IMR-90 (cell line): Measurements from ENCODE around the gene AEN. TPM values are rescaled to one million over a fixed set of nuclear protein-coding genes. Genes with fewer than 3 reads are reported as not detected.
A peak's percentile ranks its signal among the peaks of the same experiment; 100 is the strongest.

ENCODE experiments used
- ATAC-seq: fragments of 200-7000 bp; cut with Tn5 transposase; 2 replicates; pipeline ENCODE4 v1.9.1; 2020; ENCODE audit warnings: low read depth, mild to moderate bottlenecking, moderate library complexity
- BruUV-seq: library from RNA; stranded (reverse); fragments of 400-500 nt; replicated peaks from 2 replicates; lab custom pipeline; 2021; lab: Mats Ljungman, UMichigan
- CTCF ChIA-PET: fragments of 300-600 bp; formaldehyde crosslinking; extraction: SDS; loops from one replicate; lab custom pipeline; 2021; ENCODE audit warnings: antibody characterized with exemption; lab: Yijun Ruan, JAX
- POLR2A ChIA-PET: fragments of 300-600 bp; sonication (Branson Sonifier 250); formaldehyde crosslinking; loops from one replicate; lab custom pipeline; 2022; ENCODE audit warnings: antibody characterized with exemption; ENCODE audit not compliant: unreplicated experiment; lab: Charles Lee
- DNase-seq: peaks from one replicate; pipeline ENCODE4 v3.0.0; 2013
- H2AFZ ChIP-seq: replicated peaks from 2 replicates; pipeline ENCODE3; 2013; ENCODE audit warnings: low read length, mild to moderate bottlenecking; ENCODE audit not compliant: poor library complexity
- H2AK5ac ChIP-seq: 2 replicates; pipeline ENCODE4 v1.6.1; 2013; ENCODE audit warnings: low read depth, low read length, inconsistent platforms
- H2AK9ac ChIP-seq: replicated peaks from 2 replicates; pipeline ENCODE3; 2013; ENCODE audit warnings: mild to moderate bottlenecking, low read depth, low read length, moderate library complexity; ENCODE audit not compliant: poor library complexity
- H2BK120ac ChIP-seq: 2 replicates; pipeline ENCODE4 v1.6.1; 2013; ENCODE audit warnings: low read depth, low read length, inconsistent platforms
- H2BK15ac ChIP-seq: 3 replicates; pipeline ENCODE4 v1.6.1; 2013; ENCODE audit warnings: low read depth, low read length, inconsistent platforms
- H2BK20ac ChIP-seq: 2 replicates; pipeline ENCODE4 v1.6.1; 2013; ENCODE audit warnings: low read depth, mild to moderate bottlenecking, inconsistent platforms, low read length, moderate library complexity
- H2BK5ac ChIP-seq: 2 replicates; pipeline ENCODE4 v1.6.1; 2013; ENCODE audit warnings: mild to moderate bottlenecking, low read depth, low read length, inconsistent platforms; ENCODE audit not compliant: poor library complexity, severe bottlenecking
- H3K14ac ChIP-seq: replicated peaks from 2 replicates; pipeline ENCODE4 v1.6.1; 2013; ENCODE audit warnings: low read depth, low read length, inconsistent platforms
- H3K18ac ChIP-seq: 2 replicates; pipeline ENCODE4 v1.6.1; 2013; ENCODE audit warnings: low read depth, low read length, control low read depth
- H3K23ac ChIP-seq: 2 replicates; pipeline ENCODE4 v1.6.1; 2013; ENCODE audit warnings: low read depth, low read length, inconsistent platforms
- H3K27ac ChIP-seq: 2 replicates; pipeline ENCODE4 v1.5.1; 2013; ENCODE audit warnings: mild to moderate bottlenecking, control low read depth, low read length; ENCODE audit not compliant: insufficient read depth
- H3K27me3 ChIP-seq: 2 replicates; pipeline ENCODE4 v1.6.1; 2013; ENCODE audit warnings: low read length; ENCODE audit not compliant: control insufficient read depth, insufficient read depth
- H3K36me3 ChIP-seq: 2 replicates; pipeline ENCODE4 v1.6.1; 2013; ENCODE audit warnings: low read length, mixed read lengths; ENCODE audit not compliant: control insufficient read depth, insufficient read depth
- H3K4ac ChIP-seq: 2 replicates; pipeline ENCODE4 v1.6.1; 2013; ENCODE audit warnings: low read depth, low read length, inconsistent platforms
- H3K4me1 ChIP-seq: 2 replicates; pipeline ENCODE4 v1.6.1; 2013; ENCODE audit warnings: low read length, mixed read lengths; ENCODE audit not compliant: control insufficient read depth, insufficient read depth
- H3K4me2 ChIP-seq: 2 replicates; pipeline ENCODE4 v1.6.1; 2013; ENCODE audit warnings: low read depth, mild to moderate bottlenecking, control low read depth, low read length, moderate library complexity
- H3K4me3 ChIP-seq: 2 replicates; pipeline ENCODE4 v1.5.1; 2013; ENCODE audit warnings: low read depth, mild to moderate bottlenecking, control low read depth, low read length, moderate library complexity; ENCODE audit not compliant: insufficient read depth
- H3K56ac ChIP-seq: 2 replicates; pipeline ENCODE4 v1.6.1; 2013; ENCODE audit warnings: low read length, inconsistent platforms; ENCODE audit not compliant: insufficient read depth; ENCODE audit errors: extremely low read depth
- H3K79me1 ChIP-seq, 2 experiments: 2 replicates each; pipeline ENCODE4 v1.6.1; 2013; ENCODE audit warnings: low read length in 2 of 2, inconsistent platforms in 1 of 2, low read depth in 1 of 2
- H3K9ac ChIP-seq: 2 replicates; pipeline ENCODE4 v1.6.1; 2013; ENCODE audit warnings: low read depth, low read length, control low read depth
- H3K9me1 ChIP-seq: 2 replicates; pipeline ENCODE4 v1.6.1; 2013; ENCODE audit warnings: low read length, inconsistent platforms; ENCODE audit not compliant: insufficient read depth
- H3K9me3 ChIP-seq: 2 replicates; pipeline ENCODE4 v1.6.1; 2013; ENCODE audit warnings: low read length; ENCODE audit not compliant: control insufficient read depth, insufficient read depth
- H4K20me1 ChIP-seq: 2 replicates; pipeline ENCODE4 v1.6.1; 2013; ENCODE audit warnings: low read length, inconsistent platforms; ENCODE audit not compliant: insufficient read depth
- H4K5ac ChIP-seq: 2 replicates; pipeline ENCODE4 v1.6.1; 2013; ENCODE audit warnings: mild to moderate bottlenecking, low read depth, low read length, control low read depth
- H4K8ac ChIP-seq, 2 experiments: 2 replicates each; pipeline ENCODE4 v1.6.1; 2013; ENCODE audit warnings: low read depth in 2 of 2, low read length in 2 of 2, control low read depth in 1 of 2, inconsistent platforms in 1 of 2
- H4K91ac ChIP-seq: 2 replicates; pipeline ENCODE4 v1.6.1; 2013; ENCODE audit warnings: low read depth, low read length, inconsistent platforms; ENCODE audit not compliant: insufficient read depth
- BHLHE40 ChIP-seq: fragments of 150-350 bp; IDR thresholded peaks from 2 replicates; pipeline ENCODE4 v1.6.1; 2016; ENCODE audit warnings: mild to moderate bottlenecking, low read depth, low read length
- CEBPB ChIP-seq: IDR thresholded peaks from 2 replicates; pipeline ENCODE4 v1.6.1; 2012; ENCODE audit warnings: low read depth, low read length, improper control_type of control experiment
- CHD1 ChIP-seq: IDR thresholded peaks from 2 replicates; pipeline ENCODE4 v1.6.1; 2012; ENCODE audit warnings: low read depth, low read length, improper control_type of control experiment
- MAFK ChIP-seq: IDR thresholded peaks from 2 replicates; pipeline ENCODE4 v1.6.1; 2012; ENCODE audit warnings: low read depth, low read length, improper control_type of control experiment
- MAZ ChIP-seq: IDR thresholded peaks from 2 replicates; pipeline ENCODE4 v1.6.1; 2012; ENCODE audit warnings: low read depth, mild to moderate bottlenecking, low read length, improper control_type of control experiment, moderate library complexity, borderline replicate concordance
- NFE2L2 ChIP-seq: fragments of 150-350 bp; IDR thresholded peaks from 2 replicates; pipeline ENCODE4 v1.6.1; 2016; ENCODE audit warnings: low read depth, mild to moderate bottlenecking, low read length
- RCOR1 ChIP-seq: IDR thresholded peaks from 2 replicates; pipeline ENCODE4 v1.6.1; 2012; ENCODE audit warnings: mild to moderate bottlenecking, low read length, improper control_type of control experiment; ENCODE audit not compliant: insufficient replicate concordance
- RFX5 ChIP-seq: IDR thresholded peaks from 2 replicates; pipeline ENCODE4 v1.8.0; 2012; ENCODE audit warnings: low read depth, mild to moderate bottlenecking, low read length, moderate library complexity
- SMC3 ChIP-seq: fragments of 150-350 bp; IDR thresholded peaks from 2 replicates; pipeline ENCODE4 v1.6.1; 2016; ENCODE audit warnings: low read depth, mild to moderate bottlenecking, antibody characterized with exemption, low read length, moderate library complexity
- WGBS, 2 experiments: methylation state at CpG; one replicate each; pipeline versions ENCODE4 v1.1.5 to v1.1.7; 2013; ENCODE audit warnings: missing lambda C conversion rate in 2 of 2; ENCODE audit not compliant: insufficient read length in 1 of 2; ENCODE audit errors: extremely low coverage in 2 of 2; 5-methylcytosine and 5-hydroxymethylcytosine counted together
- dilution Hi-C: fragments of 300-500 bp; cut with HindIII; formaldehyde crosslinking; loops from one replicate; pipeline ENCODE4 v1.14.3; 2018; ENCODE audit warnings: low sequenced_read_pairs; ENCODE audit not compliant: unreplicated experiment
- in situ Hi-C: fragments of 300-500 bp; cut with MboI; formaldehyde crosslinking; loops from 3 replicates; pipeline ENCODE4 v1.14.3; 2019; ENCODE audit warnings: low sequenced_read_pairs, inconsistent platforms, mixed read lengths
- intact Hi-C: fragments of 100-400 bp; cut with micrococcal nuclease; formaldehyde crosslinking; loops from 2 replicates; pipeline ENCODE4 v1.10.0; 2022
- polyA plus RNA-seq, 3 experiments: library from polyadenylated mRNA; depleted of rRNA; stranded (reverse); fragments of >200 nt; gene quantifications; 2 replicates each; pipeline ENCODE4 v1.2.3, GENCODE V29; 2012; ENCODE audit warnings: low replicate concordance in 1 of 3
- total RNA-seq: library from RNA; depleted of rRNA; stranded (reverse); fragments of >200 nt; gene quantifications from 2 replicates; pipeline ENCODE4 v1.2.3, GENCODE V29; 2012
- TF ChIP-seq, protein P1 (sequence below): conservative IDR thresholded peaks from 2 replicates; pipeline ENCODE4 v1.5.1; 2012; ENCODE audit warnings: mild to moderate bottlenecking, low read depth, low read length, improper control_type of control experiment
- TF ChIP-seq, protein P2 (sequence below): fragments of 150-350 bp; IDR thresholded peaks from 2 replicates; pipeline ENCODE4 v1.6.1; 2017; ENCODE audit warnings: mild to moderate bottlenecking, antibody characterized with exemption, low read length, low read depth
- TF ChIP-seq, protein P3 (sequence below): fragments of 150-350 bp; IDR thresholded peaks from 2 replicates; pipeline ENCODE4 v1.6.1; 2016; ENCODE audit warnings: low read depth, mild to moderate bottlenecking, low read length, moderate library complexity, borderline replicate concordance

Gene AEN
- total and polyA plus RNA-seq, 2 of the 4 experiments (the other 2 are of a cell fraction): 48.6 to 85.5 TPM

DNA sequence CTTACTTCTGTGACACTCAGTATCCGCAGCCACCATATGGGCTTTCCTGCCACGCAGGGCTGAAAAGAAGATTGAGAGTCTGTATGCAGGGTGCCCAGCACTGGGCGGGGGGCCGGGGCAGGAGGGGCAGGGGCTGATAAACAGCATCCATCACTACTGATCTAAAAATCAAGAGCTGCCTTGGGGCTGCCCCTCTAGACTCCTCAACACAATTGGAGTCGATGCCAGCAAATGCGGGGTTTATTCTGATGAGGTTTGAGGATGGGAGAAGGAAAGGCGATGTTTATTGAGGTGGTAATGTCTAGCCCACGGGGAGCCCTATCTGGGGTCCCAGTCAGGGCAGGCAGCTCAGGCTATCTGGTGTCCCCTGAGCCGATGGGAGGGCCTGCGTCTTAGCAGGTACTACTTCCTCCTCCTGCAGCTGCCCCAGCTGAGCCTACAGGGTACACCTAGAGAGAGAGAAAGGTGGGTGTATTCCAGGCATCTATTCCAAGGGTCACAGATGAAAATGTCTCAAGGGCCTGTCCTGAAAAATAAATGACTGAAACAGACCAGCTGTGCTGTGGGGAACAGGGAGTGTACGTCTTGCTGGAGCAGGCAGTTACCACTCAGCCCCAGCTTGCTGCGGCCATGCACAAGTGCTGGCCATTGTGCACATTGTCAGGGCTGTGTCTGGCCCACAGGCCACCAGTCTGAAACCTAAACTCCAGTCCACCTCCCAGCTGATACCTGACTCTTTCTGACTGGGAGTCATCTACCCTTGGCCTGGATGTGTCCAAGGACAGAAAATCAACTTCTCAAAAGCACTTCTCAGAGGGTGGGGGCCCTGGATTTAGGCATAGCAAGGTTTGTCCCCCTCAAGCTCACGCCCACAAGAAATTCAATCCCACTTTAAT lies 37.2 kb downstream of the AEN start:
- BruUV-seq: no TSS peak
- 0 out of 2 replicates have a peak overlapping the region, but pooled peaks have one; percentile 45 for H3K14ac ChIP-seq
- ATAC-seq (no peak), DNase-seq (no peak)
- no peak overlapping the region for H3K56ac ChIP-seq
- H3K4me2 ChIP-seq: no peak overlapping the region
- H4K5ac ChIP-seq: no peak overlapping the region
- intact Hi-C loops: loop anchor here (5.0 kb wide), 2 partner anchors 359 to 399 kb away; no protein-coding TSS in a partner anchor
- H2BK20ac ChIP-seq: peak overlapping the region; percentile 26; the same call in 1 of the 2 replicates
- in situ Hi-C loops: loop anchor here (25.0 kb wide), 2 partner anchors 179 to 504 kb away; no protein-coding TSS in a partner anchor
- H3K27ac ChIP-seq: no peak overlapping the region
- no peaks in the 10 kb centered on the region for H3K27me3 ChIP-seq
- H4K20me1 ChIP-seq: no peaks in the 10 kb centered on the region
- no peak overlapping the region for H3K9ac ChIP-seq
- H3K36me3 ChIP-seq: no peaks in the 10 kb centered on the region
- peaks cover 7% of the 10 kb centered on the region for H3K9me1 ChIP-seq
- no peak overlapping the region for H2BK5ac ChIP-seq
- H3K18ac ChIP-seq: no peak overlapping the region
- H3K9me3 ChIP-seq: no peaks in the 10 kb centered on the region
- H3K79me1 ChIP-seq: no peaks in the 10 kb centered on the region
- peak overlapping the region; percentile 9 for H2AFZ ChIP-seq
- CTCF ChIA-PET: interaction anchor here (3.1 kb wide), 1 partner anchor 176 kb away, joined by 16 read pairs; no protein-coding TSS in a partner anchor
- no peak overlapping the region for H2AK9ac ChIP-seq
- dilution Hi-C loops: no loop called here
- no peak overlapping the region; a peak in 2 of 4 replicates for H4K8ac ChIP-seq
- no peak overlapping the region for H3K23ac ChIP-seq
- POLR2A ChIA-PET: interaction anchor here (0.6 kb wide), 1 partner anchor 12 kb away, joined by 3 read pairs; no protein-coding TSS in a partner anchor
- no peak overlapping the region for H3K4me3 ChIP-seq
- peak overlapping the region; percentile 12; the same call in 1 of the 2 replicates for H3K4ac ChIP-seq
- no peak overlapping the region; the same call in 1 of the 2 replicates for H2AK5ac ChIP-seq
- H4K91ac ChIP-seq: 0 out of 2 replicates have a peak overlapping the region, but pooled peaks have one; percentile 4
- no CpG with 5 or more reads among the region's 13 CpGs for WGBS, 2 experiments
- H2BK120ac ChIP-seq: peak overlapping the region; percentile 19; the same call in 1 of the 2 replicates
- peak overlapping the region; percentile 59; the same call in 1 of the 3 replicates for H2BK15ac ChIP-seq
- peaks cover 13% of the 10 kb centered on the region for H3K4me1 ChIP-seq
- TF ChIP-seq MAFK (no peak), CEBPB (no peak), MAZ (no peak), RFX5 (no peak), CHD1 (no peak), NFE2L2 (no peak), RCOR1 (no peak), BHLHE40 (no peak), SMC3 (no peak)
- TF ChIP-seq, protein P1, sequence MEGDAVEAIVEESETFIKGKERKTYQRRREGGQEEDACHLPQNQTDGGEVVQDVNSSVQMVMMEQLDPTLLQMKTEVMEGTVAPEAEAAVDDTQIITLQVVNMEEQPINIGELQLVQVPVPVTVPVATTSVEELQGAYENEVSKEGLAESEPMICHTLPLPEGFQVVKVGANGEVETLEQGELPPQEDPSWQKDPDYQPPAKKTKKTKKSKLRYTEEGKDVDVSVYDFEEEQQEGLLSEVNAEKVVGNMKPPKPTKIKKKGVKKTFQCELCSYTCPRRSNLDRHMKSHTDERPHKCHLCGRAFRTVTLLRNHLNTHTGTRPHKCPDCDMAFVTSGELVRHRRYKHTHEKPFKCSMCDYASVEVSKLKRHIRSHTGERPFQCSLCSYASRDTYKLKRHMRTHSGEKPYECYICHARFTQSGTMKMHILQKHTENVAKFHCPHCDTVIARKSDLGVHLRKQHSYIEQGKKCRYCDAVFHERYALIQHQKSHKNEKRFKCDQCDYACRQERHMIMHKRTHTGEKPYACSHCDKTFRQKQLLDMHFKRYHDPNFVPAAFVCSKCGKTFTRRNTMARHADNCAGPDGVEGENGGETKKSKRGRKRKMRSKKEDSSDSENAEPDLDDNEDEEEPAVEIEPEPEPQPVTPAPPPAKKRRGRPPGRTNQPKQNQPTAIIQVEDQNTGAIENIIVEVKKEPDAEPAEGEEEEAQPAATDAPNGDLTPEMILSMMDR: no peak
- TF ChIP-seq, protein P2, sequence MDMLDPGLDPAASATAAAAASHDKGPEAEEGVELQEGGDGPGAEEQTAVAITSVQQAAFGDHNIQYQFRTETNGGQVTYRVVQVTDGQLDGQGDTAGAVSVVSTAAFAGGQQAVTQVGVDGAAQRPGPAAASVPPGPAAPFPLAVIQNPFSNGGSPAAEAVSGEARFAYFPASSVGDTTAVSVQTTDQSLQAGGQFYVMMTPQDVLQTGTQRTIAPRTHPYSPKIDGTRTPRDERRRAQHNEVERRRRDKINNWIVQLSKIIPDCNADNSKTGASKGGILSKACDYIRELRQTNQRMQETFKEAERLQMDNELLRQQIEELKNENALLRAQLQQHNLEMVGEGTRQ: no peak
- TF ChIP-seq, protein P3, sequence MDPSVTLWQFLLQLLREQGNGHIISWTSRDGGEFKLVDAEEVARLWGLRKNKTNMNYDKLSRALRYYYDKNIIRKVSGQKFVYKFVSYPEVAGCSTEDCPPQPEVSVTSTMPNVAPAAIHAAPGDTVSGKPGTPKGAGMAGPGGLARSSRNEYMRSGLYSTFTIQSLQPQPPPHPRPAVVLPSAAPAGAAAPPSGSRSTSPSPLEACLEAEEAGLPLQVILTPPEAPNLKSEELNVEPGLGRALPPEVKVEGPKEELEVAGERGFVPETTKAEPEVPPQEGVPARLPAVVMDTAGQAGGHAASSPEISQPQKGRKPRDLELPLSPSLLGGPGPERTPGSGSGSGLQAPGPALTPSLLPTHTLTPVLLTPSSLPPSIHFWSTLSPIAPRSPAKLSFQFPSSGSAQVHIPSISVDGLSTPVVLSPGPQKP: no peak
